ENCODE data around the gene GALNT3.
A peak's percentile ranks its signal among the peaks of the same experiment; 100 is the strongest.

GALNT3 gene

GRCh38 chr2:165793779-165794535, at the start of gene GALNT3:
Gene GALNT3, minus strand, starts transcription at chr2:165794247. Its CDS starts 23,547 bp downstream, at chr2:165770700.
- H3K27ac ChIP-seq = peak within 1 kb of the TSS; percentile 99
- no peak for TF ChIP-seq CTCF (conservative IDR thresholded peaks at IDR 0.05)

GRCh38 chr2:165843351-165843750, 49.3 kb upstream of the GALNT3 start:
- no peak for TF ChIP-seq CTCF (conservative IDR thresholded peaks at IDR 0.05)
- no peak overlapping the region for H3K27ac ChIP-seq

GRCh38 chr2:165840333-165840958, 46.4 kb upstream of the GALNT3 start:
- no peak overlapping the region for H3K27ac ChIP-seq
- no peak for TF ChIP-seq CTCF (conservative IDR thresholded peaks at IDR 0.05)

- TF ChIP-seq CTCF (conservative IDR thresholded peaks at IDR 0.05) = no peak
- H3K27ac ChIP-seq = no peak overlapping the region
Measured at GRCh38 chr2:165839610-165840009, 45.6 kb upstream of the GALNT3 start.

- no peak overlapping the region for H3K27ac ChIP-seq
- TF ChIP-seq CTCF (conservative IDR thresholded peaks at IDR 0.05) = no peak
Measured at GRCh38 chr2:165837122-165837521, 43.1 kb upstream of the GALNT3 start.

GRCh38 chr2:165835363-165835762, 41.3 kb upstream of the GALNT3 start:
- H3K27ac ChIP-seq = no peak overlapping the region
- no peak for TF ChIP-seq CTCF (conservative IDR thresholded peaks at IDR 0.05)

- H3K27ac ChIP-seq = no peak overlapping the region
- no peak for TF ChIP-seq CTCF (conservative IDR thresholded peaks at IDR 0.05)
Measured at GRCh38 chr2:165833156-165833555, 39.1 kb upstream of the GALNT3 start.
